Neural progenitor cell (in vitro differentiated cells): Measurements from ENCODE around the gene TSHZ2. TPM values are rescaled to one million over a fixed set of nuclear protein-coding genes. Genes with fewer than 3 reads are reported as not detected.

Experiments used
- DNase-seq: peaks from one replicate; pipeline ENCODE4 v3.0.0-alpha.2; 2016; ENCODE audit warnings: low spot score
- H2AFZ ChIP-seq: fragments of 200-600 bp; sonication (generic); replicated peaks from 2 replicates; pipeline ENCODE4 v1.6.1; 2016; ENCODE audit warnings: antibody characterized with exemption
- H3F3A ChIP-seq: fragments of 200-600 bp; sonication (generic); 2 replicates; pipeline ENCODE4 v1.6.1; 2016; ENCODE audit warnings: antibody characterized with exemption, low read depth
- H3K27ac ChIP-seq: fragments of 200-600 bp; sonication (generic); 2 replicates; pipeline ENCODE4 v1.5.1; 2016; ENCODE audit warnings: mild to moderate bottlenecking
- H3K27me3 ChIP-seq: fragments of 200-600 bp; sonication (generic); 2 replicates; pipeline ENCODE4 v1.6.1; 2016; ENCODE audit warnings: mild to moderate bottlenecking, moderate library complexity
- H3K36me3 ChIP-seq: fragments of 200-600 bp; sonication (generic); 2 replicates; pipeline ENCODE4 v1.5.1; 2016
- H3K4me1 ChIP-seq: fragments of 200-600 bp; sonication (generic); 2 replicates; pipeline ENCODE4 v1.6.1; 2016; ENCODE audit warnings: mixed run types
- H3K4me2 ChIP-seq: fragments of 200-600 bp; sonication (generic); 2 replicates; pipeline ENCODE4 v1.6.1; 2016
- H3K4me3 ChIP-seq: fragments of 200-600 bp; sonication (generic); 2 replicates; pipeline ENCODE4 v1.5.1; 2016
- H3K79me2 ChIP-seq: fragments of 200-600 bp; sonication (generic); 2 replicates; pipeline ENCODE4 v1.6.1; 2016; ENCODE audit warnings: low read depth
- H3K9ac ChIP-seq: fragments of 200-600 bp; sonication (generic); 2 replicates; pipeline ENCODE4 v1.6.1; 2016
- H3K9me3 ChIP-seq: fragments of 200-600 bp; sonication (generic); 2 replicates; pipeline ENCODE4 v1.5.1; 2016; ENCODE audit warnings: low read depth
- H4K20me1 ChIP-seq: fragments of 200-600 bp; sonication (generic); 2 replicates; pipeline ENCODE4 v1.6.1; 2016; ENCODE audit warnings: low read depth
- H3K27ac Mint-ChIP-seq: 3 replicates; pipeline ENCODE4 v1.8.0; 2021; ENCODE audit warnings: mixed read lengths
- H3K27me3 Mint-ChIP-seq: 2 replicates; pipeline ENCODE4 v1.8.0; 2022; ENCODE audit warnings: low read depth, mild to moderate bottlenecking, inconsistent platforms, moderate library complexity, mixed read lengths; ENCODE audit not compliant: insufficient read depth
- H3K36me3 Mint-ChIP-seq: 3 replicates; pipeline ENCODE4 v1.8.0; 2021; ENCODE audit warnings: mixed read lengths
- H3K4me1 Mint-ChIP-seq: 3 replicates; pipeline ENCODE4 v1.8.0; 2021; ENCODE audit warnings: mixed read lengths
- H3K4me3 Mint-ChIP-seq: 3 replicates; pipeline ENCODE4 v1.8.0; 2021; ENCODE audit warnings: mild to moderate bottlenecking, moderate library complexity, mixed read lengths
- H3K9me3 Mint-ChIP-seq: 3 replicates; pipeline ENCODE4 v1.8.0; 2020; ENCODE audit warnings: mixed read lengths
- CTCF ChIP-seq: fragments of 200-600 bp; sonication (generic); IDR thresholded peaks from 2 replicates; pipeline ENCODE4 v1.5.1; 2017; ENCODE audit warnings: antibody characterized with exemption, mild to moderate bottlenecking
- EZH2 ChIP-seq: fragments of 200-600 bp; sonication (generic); IDR thresholded peaks from 2 replicates; pipeline ENCODE4 v1.6.1; 2017; ENCODE audit warnings: antibody characterized with exemption, mild to moderate bottlenecking, moderate library complexity
- EZH2phosphoT487 ChIP-seq: fragments of 200-600 bp; sonication (generic); IDR thresholded peaks from 2 replicates; pipeline ENCODE4 v1.6.1; 2017; ENCODE audit warnings: antibody characterized with exemption
- total RNA-seq: library from RNA; depleted of rRNA; stranded (reverse); fragments of >200 nt; gene quantifications from 2 replicates; pipeline ENCODE4 v1.2.3, GENCODE V29; 2015; ENCODE audit warnings: low replicate concordance

Gene TSHZ2
- total RNA-seq, 1 donor from 2014 or later = 1.8 TPM

DNA sequence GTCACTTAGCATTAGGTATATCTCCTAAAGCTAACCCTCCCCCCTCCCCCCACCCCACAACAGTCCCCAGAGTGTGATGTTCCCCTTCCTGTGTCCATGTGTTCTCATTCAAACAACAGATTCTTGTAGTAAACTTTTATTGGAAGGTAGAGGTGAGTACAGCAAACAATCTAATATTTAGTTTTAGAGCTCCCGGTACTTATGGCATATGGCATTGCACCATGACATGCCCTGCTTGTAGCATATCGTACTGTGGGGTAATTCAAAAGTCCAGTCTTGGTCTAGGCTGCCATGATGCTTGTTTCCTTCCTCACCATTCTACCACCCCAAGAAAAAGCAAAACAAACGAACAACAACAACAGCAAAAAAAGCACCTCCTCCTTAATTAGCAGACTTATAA, 332.0 kb downstream of the TSHZ2 start:
- H2AFZ ChIP-seq = no peak overlapping the region
- no peaks in the 10 kb centered on the region for H3K9me3 ChIP-seq
- H3K36me3 Mint-ChIP-seq = no peaks in the 10 kb centered on the region
- no peak overlapping the region for H3K9ac ChIP-seq
- no peak for DNase-seq
- H3K4me3 Mint-ChIP-seq = no peak overlapping the region
- H3K9me3 Mint-ChIP-seq = no peaks in the 10 kb centered on the region
- no peak overlapping the region for H3K4me2 ChIP-seq
- no peak for TF ChIP-seq CTCF
- no peaks in the 10 kb centered on the region for H3K27me3 ChIP-seq
- H3K27me3 Mint-ChIP-seq = peaks cover 2% of the 10 kb centered on the region
- H3K4me1 Mint-ChIP-seq = peaks cover 27% of the 10 kb centered on the region
- no peaks in the 10 kb centered on the region for H3K36me3 ChIP-seq
- H3F3A ChIP-seq = no peaks in the 10 kb centered on the region
- no peaks in the 10 kb centered on the region for H4K20me1 ChIP-seq
- H3K4me1 ChIP-seq = peaks cover 13% of the 10 kb centered on the region
- H3K4me3 ChIP-seq = no peak overlapping the region
- no peak overlapping the region for H3K27ac Mint-ChIP-seq
- H3K79me2 ChIP-seq = no peaks in the 10 kb centered on the region
- no peak overlapping the region for H3K27ac ChIP-seq

- DNase-seq = no peak
- Histone ChIP-seq H3F3A (no peaks in the 10 kb centered on the region), H3K27me3 (no peaks in the 10 kb centered on the region), H3K4me2 (no peak overlapping the region), H3K79me2 (no peaks in the 10 kb centered on the region), H3K9ac (no peak overlapping the region), H3K27ac (no peak overlapping the region), H3K4me3 (no peak overlapping the region), H3K36me3 (no peaks in the 10 kb centered on the region), H2AFZ (no peak overlapping the region), H4K20me1 (no peaks in the 10 kb centered on the region), H3K4me1 (peaks cover 4% of the 10 kb centered on the region), H3K9me3 (no peaks in the 10 kb centered on the region)
- no peak overlapping the region for H3K4me3 Mint-ChIP-seq
- H3K27ac Mint-ChIP-seq = no peak overlapping the region
- peaks cover 2% of the 10 kb centered on the region for H3K27me3 Mint-ChIP-seq
- no peaks in the 10 kb centered on the region for H3K9me3 Mint-ChIP-seq
- TF ChIP-seq EZH2 (no peak), CTCF (no peak), EZH2phosphoT487 (no peak)
- peaks cover 22% of the 10 kb centered on the region for H3K4me1 Mint-ChIP-seq
- no peaks in the 10 kb centered on the region for H3K36me3 Mint-ChIP-seq
Observed at GRCh38 chr20:53306192-53306805, 334.1 kb downstream of the TSHZ2 start.

DNA sequence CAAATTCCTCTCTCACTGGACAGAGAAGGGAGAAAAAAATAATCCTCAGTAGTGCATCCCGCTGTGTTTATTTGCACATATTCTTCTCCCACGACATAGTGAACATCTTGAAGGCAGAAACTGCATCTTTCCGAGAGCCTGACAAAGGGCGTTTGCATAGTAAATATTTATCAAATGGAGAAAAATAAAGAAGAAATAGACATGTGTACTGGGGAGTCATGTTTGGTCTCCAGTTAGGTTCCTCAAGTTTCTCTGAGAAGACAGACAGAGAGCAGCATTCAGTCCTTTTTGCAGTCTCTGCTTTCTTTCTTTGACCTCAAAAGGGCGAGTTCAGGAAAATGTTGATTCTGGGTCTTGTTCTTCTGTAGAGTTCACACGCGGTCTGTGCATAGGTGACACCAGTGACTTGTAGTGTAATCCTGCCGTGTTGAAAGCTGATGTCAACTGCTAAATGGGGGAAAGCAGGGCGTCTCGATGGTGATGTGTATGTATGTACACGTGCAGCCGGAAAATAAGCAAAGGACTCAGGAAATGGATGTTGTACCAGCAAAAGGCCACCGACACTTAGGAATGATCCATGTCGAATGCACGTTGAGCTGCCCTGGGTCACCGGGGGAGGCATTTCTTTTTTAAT, 335.9 kb downstream of the TSHZ2 start:
- Mint-ChIP-seq H3K4me3 (no peak overlapping the region), H3K4me1 (peaks cover 23% of the 10 kb centered on the region), H3K27me3 (peaks cover 2% of the 10 kb centered on the region), H3K9me3 (no peaks in the 10 kb centered on the region), H3K36me3 (no peaks in the 10 kb centered on the region), H3K27ac (no peak overlapping the region)
- Histone ChIP-seq H2AFZ (no peak overlapping the region), H3K79me2 (no peaks in the 10 kb centered on the region), H4K20me1 (no peaks in the 10 kb centered on the region), H3K9me3 (no peaks in the 10 kb centered on the region), H3K27me3 (no peaks in the 10 kb centered on the region), H3K4me2 (no peak overlapping the region), H3K4me1 (peaks cover under 1% of the 10 kb centered on the region), H3K27ac (no peak overlapping the region), H3K9ac (no peak overlapping the region), H3F3A (no peaks in the 10 kb centered on the region), H3K4me3 (no peak overlapping the region), H3K36me3 (no peaks in the 10 kb centered on the region)
- TF ChIP-seq EZH2 = no peak
- no peak for DNase-seq

- H3K4me1 ChIP-seq = peaks cover 6% of the 10 kb centered on the region
- TF ChIP-seq CTCF (no peak), EZH2 (no peak), EZH2phosphoT487 (no peak)
- no peaks in the 10 kb centered on the region for H3K9me3 ChIP-seq
- Mint-ChIP-seq H3K27me3 (peaks cover 2% of the 10 kb centered on the region), H3K27ac (no peak overlapping the region), H3K4me1 (peaks cover 32% of the 10 kb centered on the region), H3K4me3 (no peak overlapping the region), H3K36me3 (no peaks in the 10 kb centered on the region), H3K9me3 (no peaks in the 10 kb centered on the region)
- no peak overlapping the region for H3K27ac ChIP-seq
- H3F3A ChIP-seq = no peaks in the 10 kb centered on the region
- no peak overlapping the region for H3K9ac ChIP-seq
- H2AFZ ChIP-seq = no peak overlapping the region
- no peak for DNase-seq
- H3K36me3 ChIP-seq = no peaks in the 10 kb centered on the region
- H3K79me2 ChIP-seq = no peaks in the 10 kb centered on the region
- H3K4me2 ChIP-seq = no peak overlapping the region
- H3K4me3 ChIP-seq = no peak overlapping the region
- H3K27me3 ChIP-seq = no peaks in the 10 kb centered on the region
- no peaks in the 10 kb centered on the region for H4K20me1 ChIP-seq
Observed at GRCh38 chr20:53309515-53309914, 337.4 kb downstream of the TSHZ2 start.
